Glutamatergic neuron (in vitro differentiated cells): ENCODE data around the gene COL6A2. TPM values are rescaled to one million over a fixed set of nuclear protein-coding genes. Genes with fewer than 3 reads are reported as not detected.

Experiments used
- DNase-seq: peaks from one replicate; pipeline ENCODE4 v3.0.0; 2022
- H3K27ac Mint-ChIP-seq: one replicate; pipeline ENCODE4 v1.8.0; 2020; ENCODE audit warnings: mild to moderate bottlenecking, mixed read lengths, inconsistent platforms; ENCODE audit not compliant: unreplicated experiment
- H3K27me3 Mint-ChIP-seq: one replicate; pipeline ENCODE4 v1.8.0; 2020; ENCODE audit warnings: mild to moderate bottlenecking, moderate library complexity, mixed read lengths, inconsistent platforms; ENCODE audit not compliant: unreplicated experiment
- H3K36me3 Mint-ChIP-seq: one replicate; pipeline ENCODE4 v1.8.0; 2020; ENCODE audit warnings: mild to moderate bottlenecking, mixed read lengths, inconsistent platforms; ENCODE audit not compliant: unreplicated experiment
- H3K4me1 Mint-ChIP-seq: one replicate; pipeline ENCODE4 v1.8.0; 2020; ENCODE audit warnings: mild to moderate bottlenecking, low read depth, mixed read lengths, inconsistent platforms; ENCODE audit not compliant: unreplicated experiment
- H3K4me3 Mint-ChIP-seq: one replicate; pipeline ENCODE4 v1.8.0; 2020; ENCODE audit warnings: mild to moderate bottlenecking, mixed read lengths, inconsistent platforms; ENCODE audit not compliant: unreplicated experiment
- H3K9me3 Mint-ChIP-seq: one replicate; pipeline ENCODE4 v1.8.0; 2020; ENCODE audit warnings: mild to moderate bottlenecking, moderate library complexity, mixed read lengths, inconsistent platforms; ENCODE audit not compliant: unreplicated experiment
- CTCF ChIP-seq: fragments of 200-600 bp; sonication (generic); IDR thresholded peaks from one replicate; pipeline ENCODE4 v1.5.0; 2021; ENCODE audit not compliant: partially characterized antibody, unreplicated experiment
- total RNA-seq: library from RNA; stranded (reverse); fragmentation: NEBNext Ultra II Directional; extraction: Animal tissue kit (Norgen Biotek cat#: 25700); gene quantifications from one replicate; pipeline ENCODE4 v1.2.1, GENCODE V29; 2021; ENCODE audit not compliant: unreplicated experiment

The COL6A2 gene
- total RNA-seq, 1 donor from 2014 or later: 55.2 TPM

- H3K4me1 Mint-ChIP-seq: no peaks in the 10 kb centered on the region
- peaks cover 20% of the 10 kb centered on the region for H3K36me3 Mint-ChIP-seq
- H3K27me3 Mint-ChIP-seq: peaks cover 5% of the 10 kb centered on the region
- peaks cover 9% of the 10 kb centered on the region for H3K9me3 Mint-ChIP-seq
- H3K4me3 Mint-ChIP-seq: no peak overlapping the region
- no peak for TF ChIP-seq CTCF
- no peak overlapping the region for H3K27ac Mint-ChIP-seq
- no peak for DNase-seq
Observed at GRCh38 chr21:46087641-46088040, 10.3 kb upstream of the COL6A2 start.

GRCh38 chr21:46088189-46088588 lies 9.7 kb upstream of the COL6A2 start:
- H3K4me1 Mint-ChIP-seq: no peaks in the 10 kb centered on the region
- peaks cover 11% of the 10 kb centered on the region for H3K9me3 Mint-ChIP-seq
- H3K4me3 Mint-ChIP-seq: no peak overlapping the region
- no peak overlapping the region for H3K27ac Mint-ChIP-seq
- no peak for DNase-seq
- peaks cover 20% of the 10 kb centered on the region for H3K36me3 Mint-ChIP-seq
- peaks cover 5% of the 10 kb centered on the region for H3K27me3 Mint-ChIP-seq
- TF ChIP-seq CTCF: no peak

- DNase-seq: no peak
- H3K36me3 Mint-ChIP-seq: peaks cover 22% of the 10 kb centered on the region
- H3K9me3 Mint-ChIP-seq: peaks cover 11% of the 10 kb centered on the region
- no peak overlapping the region for H3K4me3 Mint-ChIP-seq
- no peaks in the 10 kb centered on the region for H3K4me1 Mint-ChIP-seq
- peaks cover 5% of the 10 kb centered on the region for H3K27me3 Mint-ChIP-seq
- no peak overlapping the region for H3K27ac Mint-ChIP-seq
- no peak for TF ChIP-seq CTCF
Observed at GRCh38 chr21:46089285-46089684, 8.6 kb upstream of the COL6A2 start.

- peaks cover 12% of the 10 kb centered on the region for H3K27me3 Mint-ChIP-seq
- H3K36me3 Mint-ChIP-seq: peaks cover 26% of the 10 kb centered on the region
- peaks cover 16% of the 10 kb centered on the region for H3K9me3 Mint-ChIP-seq
- TF ChIP-seq CTCF: no peak
- no peak for DNase-seq
- no peak overlapping the region for H3K4me3 Mint-ChIP-seq
- H3K4me1 Mint-ChIP-seq: no peaks in the 10 kb centered on the region
- H3K27ac Mint-ChIP-seq: no peak overlapping the region
Observed at GRCh38 chr21:46091118-46091517, 6.8 kb upstream of the COL6A2 start.

- peaks cover 15% of the 10 kb centered on the region for H3K27me3 Mint-ChIP-seq
- DNase-seq: no peak
- H3K9me3 Mint-ChIP-seq: peaks cover 16% of the 10 kb centered on the region
- H3K36me3 Mint-ChIP-seq: peaks cover 28% of the 10 kb centered on the region
- no peak overlapping the region for H3K4me3 Mint-ChIP-seq
- no peak overlapping the region for H3K27ac Mint-ChIP-seq
- H3K4me1 Mint-ChIP-seq: no peaks in the 10 kb centered on the region
- TF ChIP-seq CTCF: no peak
Observed at GRCh38 chr21:46091631-46092025, 6.3 kb upstream of the COL6A2 start.
